GM12878 (cell line): ENCODE data around the gene GARIN5B.

Source experiments
- CBX3 ChIP-seq: fragments of 200-600 bp; sonication (generic); IDR thresholded peaks from 2 replicates; pipeline ENCODE4 v1.6.1; 2016; ENCODE audit warnings: low read depth, borderline replicate concordance
- FOXM1 ChIP-seq: IDR thresholded peaks from 2 replicates; pipeline ENCODE4 v1.6.1; 2012; ENCODE audit warnings: low read depth, mild to moderate bottlenecking, inconsistent platforms, low read length, moderate library complexity
- HDAC2 ChIP-seq: fragments of 200-600 bp; sonication (generic); IDR thresholded peaks from 2 replicates; pipeline ENCODE4 v1.6.1; 2017
- NFYA ChIP-seq: IDR thresholded peaks from 2 replicates; pipeline ENCODE4 v1.6.1; 2011; ENCODE audit warnings: low read depth, mild to moderate bottlenecking, low read length, improper control_type of control experiment, borderline replicate concordance
- NFYB ChIP-seq: IDR thresholded peaks from 2 replicates; pipeline ENCODE4 v1.6.1; 2011; ENCODE audit warnings: low read depth, mild to moderate bottlenecking, low read length, improper control_type of control experiment, moderate library complexity; ENCODE audit not compliant: insufficient read depth
- POLR2A ChIP-seq: IDR thresholded peaks from 2 replicates; pipeline ENCODE4 v1.6.1; 2011; ENCODE audit warnings: low read depth, mild to moderate bottlenecking, low read length
- TF ChIP-seq, protein P1 (sequence below), 3 experiments: IDR thresholded peaks in 2 of 3; conservative IDR thresholded peaks in 1 of 3; 2 replicates each; pipeline ENCODE4 v1.5.1; 2011; ENCODE audit warnings: low read depth in 3 of 3, low read length in 3 of 3, mild to moderate bottlenecking in 3 of 3, control low read depth in 2 of 3, moderate library complexity in 2 of 3, inconsistent platforms in 1 of 3, mixed read lengths in 1 of 3; ENCODE audit not compliant: control insufficient read depth in 2 of 3, insufficient read depth in 1 of 3; ENCODE audit errors: extremely low read depth in 1 of 3
- TF ChIP-seq, protein P2 (sequence below): IDR thresholded peaks from 2 replicates; pipeline ENCODE4 v1.6.1; 2011; ENCODE audit warnings: low read depth, low read length, improper control_type of control experiment, borderline replicate concordance
- TF ChIP-seq, protein P3 (sequence below): IDR thresholded peaks from 2 replicates; pipeline ENCODE4 v1.6.1; 2011; ENCODE audit warnings: borderline replicate concordance, low read depth, mild to moderate bottlenecking, moderate library complexity, mixed read lengths, low read length; ENCODE audit not compliant: insufficient read depth; ENCODE audit errors: extremely low read length
- TF ChIP-seq, protein P4 (sequence below): fragments of 450-650 bp; IDR thresholded peaks from 2 replicates; pipeline ENCODE4 v1.6.1; 2016; ENCODE audit warnings: mild to moderate bottlenecking

DNA sequence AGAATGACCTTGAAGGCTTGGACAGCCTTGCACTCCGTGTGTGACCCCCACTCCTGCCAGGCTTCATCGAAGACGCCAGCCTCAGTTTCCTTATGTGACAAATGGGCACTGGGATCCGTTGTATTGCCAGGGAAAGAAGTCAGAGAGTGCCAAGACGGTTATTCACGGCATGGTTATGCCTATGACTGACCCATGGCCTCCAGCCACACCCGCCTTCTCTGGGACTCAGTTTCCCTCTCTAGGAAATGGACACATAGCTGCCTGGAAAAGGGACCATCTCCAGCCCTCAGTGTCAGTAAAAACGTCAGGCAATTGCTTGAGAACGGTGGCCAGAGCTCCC is 45.4 kb upstream of the GARIN5B start:
- TF ChIP-seq NFYB: no peak
- TF ChIP-seq, protein P1, sequence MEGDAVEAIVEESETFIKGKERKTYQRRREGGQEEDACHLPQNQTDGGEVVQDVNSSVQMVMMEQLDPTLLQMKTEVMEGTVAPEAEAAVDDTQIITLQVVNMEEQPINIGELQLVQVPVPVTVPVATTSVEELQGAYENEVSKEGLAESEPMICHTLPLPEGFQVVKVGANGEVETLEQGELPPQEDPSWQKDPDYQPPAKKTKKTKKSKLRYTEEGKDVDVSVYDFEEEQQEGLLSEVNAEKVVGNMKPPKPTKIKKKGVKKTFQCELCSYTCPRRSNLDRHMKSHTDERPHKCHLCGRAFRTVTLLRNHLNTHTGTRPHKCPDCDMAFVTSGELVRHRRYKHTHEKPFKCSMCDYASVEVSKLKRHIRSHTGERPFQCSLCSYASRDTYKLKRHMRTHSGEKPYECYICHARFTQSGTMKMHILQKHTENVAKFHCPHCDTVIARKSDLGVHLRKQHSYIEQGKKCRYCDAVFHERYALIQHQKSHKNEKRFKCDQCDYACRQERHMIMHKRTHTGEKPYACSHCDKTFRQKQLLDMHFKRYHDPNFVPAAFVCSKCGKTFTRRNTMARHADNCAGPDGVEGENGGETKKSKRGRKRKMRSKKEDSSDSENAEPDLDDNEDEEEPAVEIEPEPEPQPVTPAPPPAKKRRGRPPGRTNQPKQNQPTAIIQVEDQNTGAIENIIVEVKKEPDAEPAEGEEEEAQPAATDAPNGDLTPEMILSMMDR (IDR thresholded peaks at IDR 0.05 in 2 of 3, conservative IDR thresholded peaks at IDR 0.05 in 1 of 3; ENCODE audit: control insufficient read depth in 2 of 3, extremely low read depth in 1 of 3, insufficient read depth in 1 of 3, low read depth in 3 of 3, low read length in 3 of 3): no peak
- TF ChIP-seq POLR2A: no peak
- TF ChIP-seq, protein P2, sequence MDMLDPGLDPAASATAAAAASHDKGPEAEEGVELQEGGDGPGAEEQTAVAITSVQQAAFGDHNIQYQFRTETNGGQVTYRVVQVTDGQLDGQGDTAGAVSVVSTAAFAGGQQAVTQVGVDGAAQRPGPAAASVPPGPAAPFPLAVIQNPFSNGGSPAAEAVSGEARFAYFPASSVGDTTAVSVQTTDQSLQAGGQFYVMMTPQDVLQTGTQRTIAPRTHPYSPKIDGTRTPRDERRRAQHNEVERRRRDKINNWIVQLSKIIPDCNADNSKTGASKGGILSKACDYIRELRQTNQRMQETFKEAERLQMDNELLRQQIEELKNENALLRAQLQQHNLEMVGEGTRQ: no peak
- no peak for TF ChIP-seq CBX3
- TF ChIP-seq NFYA: no peak
- TF ChIP-seq, protein P3, sequence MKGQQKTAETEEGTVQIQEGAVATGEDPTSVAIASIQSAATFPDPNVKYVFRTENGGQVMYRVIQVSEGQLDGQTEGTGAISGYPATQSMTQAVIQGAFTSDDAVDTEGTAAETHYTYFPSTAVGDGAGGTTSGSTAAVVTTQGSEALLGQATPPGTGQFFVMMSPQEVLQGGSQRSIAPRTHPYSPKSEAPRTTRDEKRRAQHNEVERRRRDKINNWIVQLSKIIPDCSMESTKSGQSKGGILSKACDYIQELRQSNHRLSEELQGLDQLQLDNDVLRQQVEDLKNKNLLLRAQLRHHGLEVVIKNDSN: no peak
- no peak for TF ChIP-seq HDAC2
- TF ChIP-seq, protein P4, sequence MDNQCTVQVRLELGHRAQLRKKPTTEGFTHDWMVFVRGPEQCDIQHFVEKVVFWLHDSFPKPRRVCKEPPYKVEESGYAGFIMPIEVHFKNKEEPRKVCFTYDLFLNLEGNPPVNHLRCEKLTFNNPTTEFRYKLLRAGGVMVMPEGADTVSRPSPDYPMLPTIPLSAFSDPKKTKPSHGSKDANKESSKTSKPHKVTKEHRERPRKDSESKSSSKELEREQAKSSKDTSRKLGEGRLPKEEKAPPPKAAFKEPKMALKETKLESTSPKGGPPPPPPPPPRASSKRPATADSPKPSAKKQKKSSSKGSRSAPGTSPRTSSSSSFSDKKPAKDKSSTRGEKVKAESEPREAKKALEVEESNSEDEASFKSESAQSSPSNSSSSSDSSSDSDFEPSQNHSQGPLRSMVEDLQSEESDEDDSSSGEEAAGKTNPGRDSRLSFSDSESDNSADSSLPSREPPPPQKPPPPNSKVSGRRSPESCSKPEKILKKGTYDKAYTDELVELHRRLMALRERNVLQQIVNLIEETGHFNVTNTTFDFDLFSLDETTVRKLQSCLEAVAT: no peak
- no peak for TF ChIP-seq FOXM1
